CD4-positive, alpha-beta T cell treated with Interleukin-6 at 100 ng/mL for 8 hours (primary cell): ENCODE results near the gene OCSTAMP.

Experiments
- DNase-seq: peaks from one replicate; pipeline ENCODE4 v3.0.0-alpha.2; 2020; ENCODE audit warnings: mixed read lengths, low spot score

The OCSTAMP gene

DNA sequence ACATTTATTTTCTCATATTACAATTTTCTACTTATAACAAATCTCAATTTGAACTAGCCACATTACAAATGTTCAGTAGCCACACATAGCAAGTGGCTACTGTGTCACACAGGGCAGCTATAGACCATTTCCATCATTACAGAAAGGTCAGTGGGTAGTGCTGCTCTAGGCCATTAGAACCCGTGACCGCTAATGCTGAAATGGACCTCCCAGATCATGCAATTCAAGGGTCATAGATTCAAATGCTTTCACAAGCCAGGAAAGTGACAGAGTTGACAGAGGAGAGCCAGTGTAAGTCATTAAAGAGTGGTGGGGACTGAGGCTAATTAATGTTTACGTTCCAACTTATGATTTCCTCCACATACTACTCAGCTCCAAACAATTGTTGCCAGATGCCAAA, 3.5 kb upstream of the OCSTAMP start:
- DNase-seq, result no peak

DNA sequence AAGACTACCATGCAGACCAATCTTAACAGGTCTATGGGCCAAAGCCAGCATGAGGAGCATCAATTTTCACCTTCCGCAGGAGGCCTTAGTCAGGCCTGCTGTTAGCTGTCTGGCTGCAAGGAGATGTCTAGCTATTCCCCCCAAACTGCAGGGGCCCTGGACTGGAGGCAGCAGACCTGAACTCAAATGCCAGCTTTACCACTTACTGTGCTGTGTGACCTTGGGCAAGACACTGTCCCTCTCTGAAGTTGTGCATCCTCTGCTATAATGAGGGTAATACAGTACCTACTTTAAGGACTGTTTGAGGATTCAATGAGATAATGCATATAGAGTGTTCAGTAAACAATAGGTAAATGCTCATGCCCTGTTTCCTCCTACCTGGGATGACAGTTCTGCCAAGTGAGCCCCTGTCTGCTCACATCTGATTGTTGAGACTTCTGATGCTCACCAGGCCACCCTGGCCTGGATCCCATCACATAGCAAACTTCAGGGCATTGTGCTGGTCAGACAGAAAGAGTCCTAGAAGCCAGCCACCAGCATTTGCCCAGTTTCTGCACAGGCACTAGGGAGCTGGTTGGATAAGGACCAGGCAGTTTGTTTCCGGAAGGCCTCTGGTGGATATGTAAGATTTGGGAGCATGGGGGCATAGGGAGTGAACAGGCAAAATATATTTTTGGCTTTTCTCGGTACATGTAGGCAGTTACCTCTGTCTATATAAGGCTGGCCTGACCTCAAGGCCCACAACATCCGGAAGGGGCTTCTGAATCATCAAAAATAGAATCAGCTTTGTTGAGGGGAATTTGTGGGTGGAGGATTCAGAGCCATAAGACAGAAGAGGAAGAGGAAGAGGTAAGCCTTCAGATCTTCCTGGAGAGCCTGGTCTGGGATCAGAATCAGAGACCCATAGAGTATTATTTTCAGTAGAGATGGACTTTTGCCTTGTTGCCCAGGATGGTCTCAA, 2.3 kb upstream of the OCSTAMP start:
- peak; percentile 12 for DNase-seq

- no peak for DNase-seq
Observed at GRCh38 chr20:46551522-46552381, 1.3 kb upstream of the OCSTAMP start.

GRCh38 chr20:46549188-46549972, 1.1 kb downstream of the OCSTAMP start:
- DNase-seq, result no peak

DNA sequence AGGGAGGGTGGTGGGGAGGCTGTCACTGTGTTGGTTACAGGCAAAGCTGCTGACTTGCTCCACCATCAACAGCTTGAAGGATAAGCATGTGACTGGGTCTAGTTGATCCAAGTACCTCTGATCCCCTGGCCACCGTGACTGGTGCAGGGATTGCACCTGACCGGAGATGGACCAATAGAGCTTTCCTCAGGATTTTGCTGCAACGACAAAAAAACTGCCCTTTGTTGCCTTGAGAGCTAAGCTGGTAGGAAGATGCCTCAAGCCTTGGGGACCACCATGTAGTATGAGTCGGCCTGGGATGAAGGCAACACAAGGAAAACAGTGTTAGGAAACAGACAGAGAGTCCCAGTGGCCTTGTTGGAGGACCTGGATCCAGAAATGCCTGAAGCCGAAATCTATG, 1.8 kb downstream of the OCSTAMP start:
- DNase-seq, result no peak

- no peak for DNase-seq
Observed at GRCh38 chr20:46547995-46548394, 2.5 kb downstream of the OCSTAMP start.

- no peak for DNase-seq
Observed at GRCh38 chr20:46546936-46547335, 3.5 kb downstream of the OCSTAMP start.

- no peak for DNase-seq
Observed at GRCh38 chr20:46546298-46546697, 4.2 kb downstream of the OCSTAMP start.

DNA sequence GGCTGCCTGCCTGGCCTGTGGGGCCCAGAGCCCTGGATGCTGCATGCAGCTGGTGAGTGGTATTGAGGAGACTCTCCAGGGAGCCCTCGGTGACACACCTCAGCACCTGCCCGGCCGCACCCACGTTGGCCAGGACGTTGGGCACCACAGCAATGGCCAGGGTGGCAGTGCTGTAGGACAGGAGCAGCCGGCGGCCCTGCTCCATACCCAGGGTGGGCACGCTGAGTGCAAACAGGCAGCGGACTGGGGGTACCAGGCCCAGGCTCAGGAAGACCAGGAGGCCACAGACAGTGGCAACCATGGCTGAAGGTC, 4.7 kb downstream of the OCSTAMP start:
- no peak for DNase-seq

GRCh38 chr20:46545077-46545826, 5.2 kb downstream of the OCSTAMP start:
- peak; percentile 13 for DNase-seq

DNA sequence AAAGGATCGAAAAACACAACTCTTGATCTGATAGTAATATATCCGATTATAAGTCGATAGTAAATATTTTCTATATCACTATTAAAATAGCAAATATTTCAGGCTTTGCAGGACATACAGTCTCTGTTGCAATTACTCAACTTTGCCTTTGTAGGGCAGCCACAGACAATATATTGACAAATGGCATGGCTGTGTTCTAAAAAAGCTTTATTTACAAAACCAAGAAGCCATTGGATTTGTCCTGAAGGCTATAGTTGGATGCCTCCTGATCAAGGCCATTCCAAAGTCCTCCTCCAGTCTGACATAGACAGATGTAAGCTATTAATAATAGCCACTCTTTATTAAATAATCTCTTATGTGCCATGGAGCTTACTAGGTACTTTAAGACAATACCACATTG, 5.9 kb downstream of the OCSTAMP start:
- DNase-seq, result no peak

DNA sequence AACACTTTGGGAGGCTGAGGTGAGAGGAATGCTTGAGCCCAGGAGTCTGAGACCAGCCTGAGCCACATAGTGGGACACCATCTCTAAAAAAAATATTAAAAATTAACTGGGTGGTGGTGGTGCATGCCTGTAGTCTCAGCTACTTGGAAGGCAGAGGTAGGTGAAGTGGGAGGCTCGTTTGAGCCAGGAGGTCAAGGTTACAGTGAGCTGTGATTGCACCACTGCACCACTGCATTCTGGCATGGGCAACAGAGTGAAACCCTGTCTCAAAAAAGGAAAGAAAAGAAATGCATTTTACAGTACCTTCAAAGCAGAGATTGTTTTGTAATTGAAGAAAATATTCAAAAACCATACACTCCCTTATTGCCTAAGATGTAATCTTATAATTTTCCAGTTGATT, 6.5 kb downstream of the OCSTAMP start:
- DNase-seq, result no peak

DNA sequence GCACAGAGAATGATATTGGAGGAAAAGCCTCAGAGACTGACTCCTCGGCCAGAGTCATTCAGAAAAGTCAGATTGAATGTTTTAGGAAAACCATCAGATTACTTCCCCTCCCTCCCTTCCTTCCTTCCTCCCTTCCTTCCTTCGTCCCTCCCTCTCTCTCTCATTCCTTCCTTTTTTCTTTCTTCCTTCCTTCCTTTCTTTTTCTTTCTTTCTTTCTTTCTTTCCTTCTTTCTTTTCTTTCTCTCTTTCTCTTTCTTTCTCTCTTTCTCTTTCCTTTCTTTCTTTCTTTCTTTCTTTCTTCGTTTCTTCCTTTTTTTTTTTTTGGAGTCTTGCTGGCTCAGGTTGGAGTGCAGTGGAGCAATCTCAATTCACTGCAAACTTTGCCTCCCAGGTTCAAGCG, 7.4 kb downstream of the OCSTAMP start:
- DNase-seq, result no peak

DNA sequence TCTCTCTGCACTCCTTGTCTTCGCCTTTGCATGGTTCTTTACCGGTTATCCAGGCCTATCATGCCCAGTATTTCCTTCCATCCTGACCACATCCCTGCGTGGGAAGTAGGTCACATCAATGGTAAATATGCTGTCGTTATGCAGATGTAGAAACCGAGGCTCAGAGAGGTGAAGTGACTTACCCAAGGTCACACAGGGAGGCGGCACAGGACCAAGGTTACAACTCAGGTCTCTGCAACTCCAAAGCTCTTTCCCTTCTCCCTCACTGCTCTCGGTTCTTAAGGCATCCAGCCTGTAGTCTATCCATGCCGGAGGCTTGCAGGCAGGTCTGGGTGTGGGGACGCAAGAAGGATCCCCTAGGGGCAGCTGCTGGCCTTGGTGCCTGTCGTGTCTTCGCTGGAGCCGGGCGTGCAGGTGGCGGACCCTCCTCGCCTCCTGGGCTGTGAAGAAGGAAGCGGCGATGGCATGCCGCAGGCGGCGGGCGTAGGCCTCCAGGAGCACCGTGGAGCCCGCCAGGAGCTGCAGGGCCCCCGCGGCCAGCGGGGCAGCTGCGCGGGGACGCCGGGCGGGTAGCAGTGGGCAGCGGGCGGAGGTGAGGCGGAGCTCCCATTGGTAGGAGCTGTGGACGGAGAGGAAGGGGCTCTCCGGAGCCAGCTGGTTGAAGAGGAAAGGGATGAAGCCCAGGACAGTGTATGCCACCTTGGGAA, 9.1 kb downstream of the OCSTAMP start:
- DNase-seq, result no peak

GRCh38 chr20:46539113-46539512, 11.3 kb downstream of the OCSTAMP start:
- no peak for DNase-seq

DNA sequence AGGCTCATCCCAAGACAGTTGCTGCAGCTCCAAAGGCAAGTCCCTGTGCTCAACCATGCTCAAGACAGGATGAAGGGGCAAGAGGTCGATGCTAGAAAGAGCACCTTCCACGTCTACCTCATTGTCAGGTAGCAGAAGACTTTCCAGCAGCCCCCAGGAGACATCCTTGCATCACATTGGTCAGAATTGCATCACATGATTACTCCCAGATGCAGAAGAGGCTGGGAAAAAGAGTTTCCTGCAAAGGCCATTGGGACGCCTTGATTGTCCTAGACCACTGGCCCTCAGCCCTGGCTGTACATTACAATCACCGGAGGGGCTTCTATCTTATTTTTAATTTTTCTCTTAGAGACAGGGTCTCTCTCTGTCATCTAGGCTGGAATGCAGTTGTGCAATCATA, 19.8 kb downstream of the OCSTAMP start:
- no peak for DNase-seq

DNA sequence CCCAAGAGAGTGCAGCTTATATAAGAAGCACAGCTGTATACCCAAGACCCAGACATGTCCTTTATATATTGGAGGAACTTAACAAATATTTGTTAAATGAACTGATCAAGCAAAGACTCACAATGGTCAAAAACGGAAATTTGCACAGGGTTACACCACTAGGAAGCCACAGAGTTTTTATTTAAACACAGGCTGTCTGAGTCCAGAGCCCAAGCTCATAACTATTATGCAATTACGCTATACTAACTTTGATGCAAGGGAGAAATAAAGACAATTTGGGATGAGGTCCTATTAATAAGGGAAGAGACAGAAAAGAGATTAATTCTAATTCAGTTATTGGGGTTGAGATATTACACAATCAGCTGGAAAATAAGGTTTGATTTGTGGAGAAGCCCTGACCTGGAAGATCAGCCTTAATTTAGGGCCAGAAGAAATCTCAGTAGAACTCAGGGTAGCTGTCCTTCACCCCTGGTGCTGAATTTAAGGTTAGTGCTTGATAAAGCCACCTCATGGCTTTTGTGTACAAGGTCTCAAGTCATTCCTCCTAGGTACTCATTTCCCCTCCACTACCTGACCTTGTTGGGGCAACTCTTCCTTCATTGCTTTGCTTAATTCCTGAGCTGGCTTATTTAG, 26.6 kb downstream of the OCSTAMP start:
- no peak for DNase-seq

DNA sequence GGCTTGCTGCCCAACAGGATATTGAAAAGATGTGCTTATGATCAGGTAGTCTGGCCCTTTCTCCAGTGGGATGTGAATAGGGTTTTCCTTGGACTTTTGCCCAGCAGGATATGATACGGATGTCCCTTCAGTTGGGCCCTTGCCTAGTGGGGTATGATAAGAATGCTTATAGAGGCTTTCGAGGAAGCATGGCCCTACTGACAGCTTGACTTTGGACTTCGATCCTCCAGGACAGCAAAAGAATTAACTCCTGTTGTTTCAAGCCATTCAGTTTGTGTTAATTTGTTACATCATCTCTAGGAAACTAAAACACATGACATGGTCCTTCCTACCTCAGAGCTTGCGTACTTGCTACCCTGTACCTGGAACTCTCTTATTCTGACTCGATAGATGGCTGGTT, 27.3 kb downstream of the OCSTAMP start:
- no peak for DNase-seq

DNA sequence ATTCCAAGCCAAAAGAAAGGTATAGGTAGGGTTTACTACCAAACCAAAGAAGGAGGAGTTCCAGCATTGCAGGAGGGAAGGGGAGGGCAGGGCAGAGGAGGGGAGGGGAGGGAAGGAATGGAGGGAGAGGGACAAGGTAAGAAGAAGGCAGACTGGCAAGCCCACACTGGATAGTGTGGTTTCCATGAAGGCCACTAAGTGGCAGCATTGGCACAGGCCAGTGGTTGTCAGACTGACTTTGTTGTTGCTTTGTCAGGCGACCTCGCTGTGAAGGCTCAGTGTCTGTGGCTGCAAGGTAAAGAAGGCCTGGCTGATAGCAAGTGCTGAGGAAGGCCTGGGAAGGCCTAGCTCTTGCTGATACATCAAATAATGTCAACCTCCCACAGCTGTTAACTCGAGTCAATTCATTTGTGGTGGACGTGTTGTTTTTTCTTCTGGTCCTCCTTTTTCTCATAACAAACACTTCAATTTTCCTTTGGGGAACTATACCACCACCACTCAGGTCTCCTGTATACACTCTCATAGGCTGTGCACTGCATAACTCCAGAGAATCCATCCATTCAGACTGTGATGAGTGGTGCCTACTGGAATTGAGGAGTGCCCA, 29.4 kb downstream of the OCSTAMP start:
- peak; percentile 36 for DNase-seq

GRCh38 chr20:46520540-46520939, 29.9 kb downstream of the OCSTAMP start:
- DNase-seq, result no peak
